ENCODE results near the gene TMEM255B.

- TF ChIP-seq CTCF (IDR thresholded peaks at IDR 0.05; ENCODE audit: extremely low read depth in 1 of 2, insufficient read depth in 1 of 2, low read depth in 1 of 2, low read length in 2 of 2) (no peak), POLR2A (IDR thresholded peaks at IDR 0.05; ENCODE audit: low read depth, low read length) (no peak), EZH2 (IDR thresholded peaks at IDR 0.05; ENCODE audit: borderline replicate concordance, low read depth, low read length, severe bottlenecking) (no peak), MYC (IDR thresholded peaks at IDR 0.05; ENCODE audit: low read depth, low read length) (no peak), POLR2AphosphoS5 (IDR thresholded peaks at IDR 0.05; ENCODE audit: insufficient read depth, low read depth, low read length) (no peak), MAX (IDR thresholded peaks at IDR 0.05; ENCODE audit: insufficient read depth, insufficient read length) (no peak), JUN (IDR thresholded peaks at IDR 0.05; ENCODE audit: borderline replicate concordance, insufficient read depth, insufficient read length, low read depth) (no peak), GATA2 (IDR thresholded peaks at IDR 0.05; ENCODE audit: insufficient read depth, insufficient read length, low read depth, low read length) (no peak)
Observed at GRCh38 chr13:113833111-113833830, 74.2 kb downstream of the TMEM255B start.
